Keratinocyte (primary cell): ENCODE data around the gene RPS2. TPM values are rescaled to one million over a fixed set of nuclear protein-coding genes. Genes with fewer than 3 reads are reported as not detected.
A peak's percentile ranks its signal among the peaks of the same experiment; 100 is the strongest.

Experiments
- DNase-seq: peaks from one replicate; pipeline ENCODE4 v3.0.0-alpha.2; 2011; ENCODE audit warnings: low read depth, missing footprints, low spot score
- FAIRE-seq: peaks from 2 replicates; lab custom pipeline; 2011; peaks lifted over from hg19 to GRCh38; lab: Jason Lieb, UNC
- H2AFZ ChIP-seq: 2 replicates; pipeline ENCODE4 v1.6.0; 2012; ENCODE audit warnings: low read length, control low read depth, inconsistent platforms; ENCODE audit not compliant: control insufficient read depth
- H3K27ac ChIP-seq: 2 replicates; pipeline ENCODE4 v1.5.1; 2011; ENCODE audit warnings: low read length; ENCODE audit not compliant: control insufficient read depth, insufficient read depth
- H3K27me3 ChIP-seq: 3 replicates; pipeline ENCODE4 v1.6.0; 2011; ENCODE audit warnings: low read length; ENCODE audit not compliant: control insufficient read depth, insufficient read depth; ENCODE audit errors: extremely low read depth
- H3K36me3 ChIP-seq, 2 experiments: 2 replicates in 1 of 2; 3 replicates in 1 of 2; pipeline ENCODE4 v1.5.1; 2011; ENCODE audit warnings: low read length in 2 of 2, mild to moderate bottlenecking in 1 of 2; ENCODE audit not compliant: control insufficient read depth in 2 of 2, insufficient read depth in 2 of 2; ENCODE audit errors: extremely low read depth in 1 of 2
- H3K4me1 ChIP-seq: 3 replicates; pipeline ENCODE4 v1.5.1; 2011; ENCODE audit warnings: low read length; ENCODE audit not compliant: control insufficient read depth, insufficient read depth; ENCODE audit errors: extremely low read depth
- H3K4me2 ChIP-seq: 3 replicates; pipeline ENCODE4 v1.6.0; 2011; ENCODE audit warnings: low read depth, low read length; ENCODE audit not compliant: control insufficient read depth, insufficient read depth; ENCODE audit errors: extremely low read depth
- H3K4me3 ChIP-seq, 3 experiments: fragments of 200-600 bp in 1 of 3; sonication (generic) in 1 of 3; 2 replicates in 2 of 3; 3 replicates in 1 of 3; pipeline ENCODE4 v1.5.1; 2011 to 2016; ENCODE audit warnings: low read length in 3 of 3, mild to moderate bottlenecking in 3 of 3, control low read depth in 2 of 3, inconsistent platforms in 1 of 3, low read depth in 1 of 3, mixed read lengths in 1 of 3, mixed run types in 1 of 3, moderate library complexity in 1 of 3; ENCODE audit not compliant: control insufficient read depth in 2 of 3, insufficient read depth in 2 of 3; ENCODE audit errors: extremely low read depth in 1 of 3
- H3K79me2 ChIP-seq: 2 replicates; pipeline ENCODE4 v1.6.0; 2012; ENCODE audit warnings: low read length; ENCODE audit not compliant: control insufficient read depth, insufficient read depth
- H3K9ac ChIP-seq: 3 replicates; pipeline ENCODE4 v1.6.0; 2011; ENCODE audit warnings: low read length; ENCODE audit not compliant: control insufficient read depth, insufficient read depth; ENCODE audit errors: extremely low read depth
- H3K9me1 ChIP-seq: 3 replicates; pipeline ENCODE4 v1.6.0; 2011; ENCODE audit warnings: low read length; ENCODE audit not compliant: control insufficient read depth, insufficient read depth; ENCODE audit errors: extremely low read depth
- H3K9me3 ChIP-seq: 2 replicates; pipeline ENCODE4 v1.5.1; 2012; ENCODE audit warnings: low read depth, low read length; ENCODE audit not compliant: control insufficient read depth
- H4K20me1 ChIP-seq: 3 replicates; pipeline ENCODE4 v1.6.0; 2011; ENCODE audit warnings: low read length; ENCODE audit not compliant: control insufficient read depth, insufficient read depth; ENCODE audit errors: extremely low read depth
- CTCF ChIP-seq, 3 experiments: IDR thresholded peaks in 1 of 3; conservative IDR thresholded peaks in 1 of 3; optimal IDR thresholded peaks in 1 of 3; 2 replicates in 2 of 3; 3 replicates in 1 of 3; pipeline versions ENCODE3 to v1.5.1; 2011; ENCODE audit warnings: low read length in 3 of 3, mild to moderate bottlenecking in 3 of 3, moderate library complexity in 2 of 3, control low read depth in 1 of 3, inconsistent platforms in 1 of 3; ENCODE audit not compliant: insufficient read depth in 2 of 3; ENCODE audit errors: extremely low read depth in 1 of 3
- EZH2 ChIP-seq: IDR thresholded peaks from one replicate; pipeline ENCODE4 v1.6.1; 2012; ENCODE audit warnings: inconsistent platforms, mild to moderate bottlenecking, low read length, moderate library complexity
- dilution Hi-C: fragments of 300-500 bp; cut with MboI; formaldehyde crosslinking; loops from one replicate; pipeline ENCODE4 v1.7.0; 2020; ENCODE audit warnings: low sequenced_read_pairs; ENCODE audit not compliant: extremely low pct_ligation_motif_present
- polyA plus RNA-seq, 5 experiments: library from polyadenylated mRNA; depleted of rRNA in 3 of 5; stranded (reverse) in 3 of 5; stranded (forward) in 1 of 5; unstranded in 1 of 5; fragments of >200 nt; gene quantifications; 1 replicate in 1 of 5; 2 replicates in 3 of 5; 3 replicates in 1 of 5; pipeline versions ENCODE4 v1.2.1 to v1.2.3, GENCODE V29; 2011 to 2012; ENCODE audit warnings: missing spikeins in 2 of 5, low read depth in 1 of 5, low replicate concordance in 1 of 5

The RPS2 gene
- polyA plus RNA-seq, 1 donor (not counting 4 experiments of a cell fraction or from before 2014, with no cell fraction given), result 3,573 TPM

GRCh38 chr16:1985466-1986150 is 21.0 kb upstream of the RPS2 start:
- DNase-seq (no peak), FAIRE-seq (no peak)
- dilution Hi-C loops, result no loop called here

GRCh38 chr16:1984347-1985225 is 20.0 kb upstream of the RPS2 start:
- peak overlapping the region; percentile 8 for H3K27ac ChIP-seq
- H4K20me1 ChIP-seq, result no peaks in the 10 kb centered on the region
- TF ChIP-seq CTCF (optimal IDR thresholded peaks at IDR 0.05 in 1 of 3, IDR thresholded peaks at IDR 0.05 in 1 of 3, conservative IDR thresholded peaks at IDR 0.05 in 1 of 3; ENCODE audit: extremely low read depth in 1 of 3, insufficient read depth in 2 of 3, low read length in 3 of 3), result no peak
- no peak for TF ChIP-seq EZH2
- peak overlapping the region; percentile 72 for H3K9ac ChIP-seq
- H3K9me3 ChIP-seq, result no peaks in the 10 kb centered on the region
- peaks cover 38% of the 10 kb centered on the region for H3K4me1 ChIP-seq
- peaks cover 46% of the 10 kb centered on the region for H3K27me3 ChIP-seq
- peak overlapping the region; percentile 92 for H3K4me2 ChIP-seq
- DNase-seq, result no peak
- peaks cover 7 to 14% of the 10 kb centered on the region in 2 experiments for H3K36me3 ChIP-seq
- dilution Hi-C loops, result no loop called here
- H3K79me2 ChIP-seq, result peaks cover 2% of the 10 kb centered on the region
- no peak for FAIRE-seq
- peaks cover 2% of the 10 kb centered on the region for H3K9me1 ChIP-seq
- peak overlapping the region; percentile 59 to 90 (median 81) for H3K4me3 ChIP-seq
- H2AFZ ChIP-seq, result peak overlapping the region; percentile 12

More at GRCh38 chr16:1985466-1986150, 21.0 kb upstream of the RPS2 start:
- TF ChIP-seq CTCF (optimal IDR thresholded peaks at IDR 0.05 in 1 of 3, IDR thresholded peaks at IDR 0.05 in 1 of 3, conservative IDR thresholded peaks at IDR 0.05 in 1 of 3; ENCODE audit: extremely low read depth in 1 of 3, insufficient read depth in 2 of 3, low read length in 3 of 3) (no peak), EZH2 (no peak)
- peak overlapping the region; percentile 92 for H3K4me2 ChIP-seq
- H3K36me3 ChIP-seq, result peaks cover 7 to 14% of the 10 kb centered on the region in 2 experiments
- no peaks in the 10 kb centered on the region for H4K20me1 ChIP-seq
- no peak overlapping the region for H2AFZ ChIP-seq
- peaks cover 2% of the 10 kb centered on the region for H3K9me1 ChIP-seq
- peak overlapping the region in 2 of 3 experiments; percentile 81 to 90 for H3K4me3 ChIP-seq
- peaks cover 2% of the 10 kb centered on the region for H3K79me2 ChIP-seq
- H3K9ac ChIP-seq, result peak overlapping the region; percentile 72
- H3K27me3 ChIP-seq, result peaks cover 50% of the 10 kb centered on the region
- no peak overlapping the region for H3K27ac ChIP-seq
- no peaks in the 10 kb centered on the region for H3K9me3 ChIP-seq
- peaks cover 31% of the 10 kb centered on the region for H3K4me1 ChIP-seq
